ENCODE data around the gene STX16. TPM values are rescaled to one million over a fixed set of nuclear protein-coding genes. Genes with fewer than 3 reads are reported as not detected.

The STX16 gene, protein sequence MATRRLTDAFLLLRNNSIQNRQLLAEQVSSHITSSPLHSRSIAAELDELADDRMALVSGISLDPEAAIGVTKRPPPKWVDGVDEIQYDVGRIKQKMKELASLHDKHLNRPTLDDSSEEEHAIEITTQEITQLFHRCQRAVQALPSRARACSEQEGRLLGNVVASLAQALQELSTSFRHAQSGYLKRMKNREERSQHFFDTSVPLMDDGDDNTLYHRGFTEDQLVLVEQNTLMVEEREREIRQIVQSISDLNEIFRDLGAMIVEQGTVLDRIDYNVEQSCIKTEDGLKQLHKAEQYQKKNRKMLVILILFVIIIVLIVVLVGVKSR
- 24.7 TPM for total RNA-seq

GRCh38 chr20:58650776-58651558 lies at the start of gene STX16:
TSS of gene STX16 (plus strand) at chr20:58651283. CDS start at chr20:58652007, 724 bp downstream.
- intact Hi-C loops (cut with DNase I), result loop anchor here (2.0 kb wide), 5 partner anchors 40 to 414 kb away; partner anchors contain the start of genes RAB22A and VAPB

GRCh38 chr20:58602124-58602523 lies 49.0 kb upstream of the STX16 start:
- Histone ChIP-seq H3K36me3 (no peaks in the 10 kb centered on the region), H3K27me3 (no peaks in the 10 kb centered on the region), H3K4me1 (peaks cover 0 to 4% of the 10 kb centered on the region in 2 donors), H3K27ac (no peak overlapping the region), H3K4me3 (no peak overlapping the region), H3K9me3 (no peaks in the 10 kb centered on the region)
- TF ChIP-seq CTCF (IDR thresholded peaks at IDR 0.05), result no peak
- intact Hi-C loops (cut with DNase I), result no loop called here
- no peak for DNase-seq (ENCODE audit: low spot score in 2 of 2)

More at GRCh38 chr20:58650776-58651558, at the start of gene STX16:
- peak within 1 kb of the TSS; percentile 85 to 98 for H3K4me3 ChIP-seq
- H3K4me1 ChIP-seq, result peaks cover 3 to 41% of the 10 kb centered on the region in 2 donors
- H3K36me3 ChIP-seq, result no peaks in the 10 kb centered on the region
- DNase-seq (ENCODE audit: low spot score in 2 of 2), result peak; percentile 37 to 93
- H3K9me3 ChIP-seq, result no peaks in the 10 kb centered on the region
- peak within 1 kb of the TSS; percentile 85 to 93 for H3K27ac ChIP-seq
- TF ChIP-seq CTCF (IDR thresholded peaks at IDR 0.05), result peak; percentile 46 to 63 (median 59)
- H3K27me3 ChIP-seq, result no peaks in the 10 kb centered on the region

- intact Hi-C loops (cut with DNase I), result no loop called here
- Histone ChIP-seq H3K27ac (no peak overlapping the region), H3K27me3 (no peaks in the 10 kb centered on the region), H3K4me1 (no peaks in the 10 kb centered on the region), H3K36me3 (no peaks in the 10 kb centered on the region), H3K9me3 (no peaks in the 10 kb centered on the region), H3K4me3 (no peak overlapping the region)
- DNase-seq (ENCODE audit: low spot score in 2 of 2), result no peak
- no peak for TF ChIP-seq CTCF (IDR thresholded peaks at IDR 0.05)
Measured at GRCh38 chr20:58603721-58604120, 47.4 kb upstream of the STX16 start.

- no peak for TF ChIP-seq CTCF (IDR thresholded peaks at IDR 0.05)
- DNase-seq (ENCODE audit: low spot score in 2 of 2), result no peak
- Histone ChIP-seq H3K4me3 (no peak overlapping the region), H3K9me3 (no peaks in the 10 kb centered on the region), H3K27me3 (no peaks in the 10 kb centered on the region), H3K27ac (no peak overlapping the region), H3K36me3 (no peaks in the 10 kb centered on the region), H3K4me1 (no peaks in the 10 kb centered on the region)
- intact Hi-C loops (cut with DNase I), result no loop called here
Measured at GRCh38 chr20:58604128-58604881, 46.8 kb upstream of the STX16 start.

DNA sequence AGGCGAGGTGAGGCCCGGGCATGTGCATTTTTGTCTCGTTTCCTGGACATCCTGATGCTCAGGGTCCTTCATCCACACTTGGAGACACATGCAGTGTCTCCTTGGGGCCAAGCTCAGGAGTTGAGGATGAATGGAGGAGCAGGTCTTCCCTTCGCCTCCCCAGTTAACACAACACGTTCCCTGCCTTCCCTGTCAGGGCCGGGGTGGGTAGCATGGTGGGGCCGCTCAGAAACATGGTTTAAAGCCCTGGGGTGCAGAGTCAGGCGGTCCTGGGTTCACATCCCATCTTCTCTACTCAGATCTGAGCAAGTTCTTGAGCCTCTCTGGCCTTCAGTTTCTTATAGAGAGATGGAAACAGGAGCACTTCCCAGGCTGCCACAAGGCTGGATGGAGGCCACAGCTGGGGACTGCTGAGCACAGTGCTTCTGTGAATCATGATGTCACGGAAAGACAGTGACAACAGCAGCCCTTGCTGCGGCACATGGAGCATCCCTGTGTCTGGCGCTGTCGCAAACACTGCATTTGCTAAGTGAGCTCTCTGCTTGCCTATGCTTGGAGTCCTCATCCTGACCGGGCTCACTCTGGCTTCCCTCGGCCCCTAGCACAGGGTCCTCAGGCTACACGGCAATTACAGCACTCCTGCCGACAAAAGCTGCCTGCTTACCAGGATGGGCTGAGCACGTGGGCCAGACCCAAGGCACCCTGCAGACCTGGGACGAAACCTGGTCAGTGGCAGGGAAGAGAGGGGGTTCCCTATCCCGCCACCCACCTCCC lies 45.6 kb upstream of the STX16 start:
- no peak overlapping the region for H3K27ac ChIP-seq
- intact Hi-C loops (cut with DNase I), result no loop called here
- no peak for TF ChIP-seq CTCF (IDR thresholded peaks at IDR 0.05)
- no peaks in the 10 kb centered on the region for H3K4me1 ChIP-seq
- H3K36me3 ChIP-seq, result no peaks in the 10 kb centered on the region
- H3K4me3 ChIP-seq, result no peak overlapping the region
- no peaks in the 10 kb centered on the region for H3K9me3 ChIP-seq
- DNase-seq (ENCODE audit: low spot score in 2 of 2), result no peak
- no peaks in the 10 kb centered on the region for H3K27me3 ChIP-seq
